GM12801 (cell line): ENCODE data around the gene PTPRC.

ENCODE experiments used
- TF ChIP-seq, protein P1 (sequence below): IDR thresholded peaks from one replicate; pipeline ENCODE4 v1.5.1; 2011; ENCODE audit warnings: control low read depth; ENCODE audit not compliant: insufficient read length; ENCODE audit errors: extremely low read depth

Gene PTPRC

DNA sequence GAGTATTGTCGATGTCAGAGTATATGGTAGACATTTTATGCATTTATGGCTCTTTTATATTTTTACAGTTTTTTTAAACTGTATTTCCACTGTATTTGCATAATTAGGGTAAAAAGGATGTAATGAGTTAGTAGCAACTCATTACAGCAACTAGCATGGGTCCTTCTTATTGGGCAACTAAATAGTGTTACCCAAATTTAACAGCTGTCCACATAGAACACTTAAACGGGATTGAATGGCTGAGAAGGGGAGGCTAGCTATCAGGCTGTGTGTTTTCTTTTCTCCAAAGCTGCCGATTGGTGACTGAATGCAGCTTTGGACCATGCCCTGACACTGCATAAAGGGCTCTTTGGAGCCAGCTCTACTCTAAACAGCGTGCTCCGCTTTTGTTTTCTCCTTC lies 75.4 kb downstream of the PTPRC start:
- TF ChIP-seq, protein P1, sequence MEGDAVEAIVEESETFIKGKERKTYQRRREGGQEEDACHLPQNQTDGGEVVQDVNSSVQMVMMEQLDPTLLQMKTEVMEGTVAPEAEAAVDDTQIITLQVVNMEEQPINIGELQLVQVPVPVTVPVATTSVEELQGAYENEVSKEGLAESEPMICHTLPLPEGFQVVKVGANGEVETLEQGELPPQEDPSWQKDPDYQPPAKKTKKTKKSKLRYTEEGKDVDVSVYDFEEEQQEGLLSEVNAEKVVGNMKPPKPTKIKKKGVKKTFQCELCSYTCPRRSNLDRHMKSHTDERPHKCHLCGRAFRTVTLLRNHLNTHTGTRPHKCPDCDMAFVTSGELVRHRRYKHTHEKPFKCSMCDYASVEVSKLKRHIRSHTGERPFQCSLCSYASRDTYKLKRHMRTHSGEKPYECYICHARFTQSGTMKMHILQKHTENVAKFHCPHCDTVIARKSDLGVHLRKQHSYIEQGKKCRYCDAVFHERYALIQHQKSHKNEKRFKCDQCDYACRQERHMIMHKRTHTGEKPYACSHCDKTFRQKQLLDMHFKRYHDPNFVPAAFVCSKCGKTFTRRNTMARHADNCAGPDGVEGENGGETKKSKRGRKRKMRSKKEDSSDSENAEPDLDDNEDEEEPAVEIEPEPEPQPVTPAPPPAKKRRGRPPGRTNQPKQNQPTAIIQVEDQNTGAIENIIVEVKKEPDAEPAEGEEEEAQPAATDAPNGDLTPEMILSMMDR, result no peak

DNA sequence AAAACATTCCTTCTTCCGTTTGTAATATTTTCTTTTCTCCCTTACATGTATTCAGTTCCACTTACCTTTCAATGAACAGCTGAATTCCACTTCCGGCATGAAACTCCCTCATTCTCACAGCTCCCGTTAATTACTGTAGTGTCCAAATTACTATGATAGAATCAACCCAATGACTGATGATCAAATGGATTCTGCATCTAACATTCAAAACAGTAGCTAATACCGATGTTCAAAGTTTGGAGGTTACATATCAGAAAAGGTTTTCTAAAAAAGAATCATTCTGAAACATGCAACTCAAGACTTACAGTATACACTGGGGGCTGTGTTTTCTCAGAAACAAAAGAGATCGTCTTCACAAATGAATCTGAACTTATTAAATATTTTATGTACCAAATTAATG lies 77.2 kb downstream of the PTPRC start:
- TF ChIP-seq, protein P1, result no peak

DNA sequence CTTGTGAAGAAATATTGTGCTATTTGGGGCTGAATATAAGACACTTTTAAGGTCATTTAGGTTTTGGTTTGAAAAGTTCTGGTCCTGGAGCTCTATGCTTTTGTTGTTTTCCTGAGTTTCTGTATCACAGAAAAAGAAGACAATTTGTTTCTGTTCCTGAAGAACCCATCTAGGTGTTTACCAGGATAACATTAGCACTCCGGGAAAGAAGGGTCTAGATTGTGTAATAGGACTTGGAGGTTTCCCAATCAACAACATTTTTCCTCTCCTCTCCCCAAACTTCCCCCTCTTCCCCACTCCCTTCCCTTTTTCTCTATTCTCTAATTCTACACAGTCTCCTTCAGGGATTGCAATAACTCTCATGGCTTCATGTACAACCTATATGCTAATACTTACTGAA lies 78.7 kb downstream of the PTPRC start:
- TF ChIP-seq, protein P1, result no peak

DNA sequence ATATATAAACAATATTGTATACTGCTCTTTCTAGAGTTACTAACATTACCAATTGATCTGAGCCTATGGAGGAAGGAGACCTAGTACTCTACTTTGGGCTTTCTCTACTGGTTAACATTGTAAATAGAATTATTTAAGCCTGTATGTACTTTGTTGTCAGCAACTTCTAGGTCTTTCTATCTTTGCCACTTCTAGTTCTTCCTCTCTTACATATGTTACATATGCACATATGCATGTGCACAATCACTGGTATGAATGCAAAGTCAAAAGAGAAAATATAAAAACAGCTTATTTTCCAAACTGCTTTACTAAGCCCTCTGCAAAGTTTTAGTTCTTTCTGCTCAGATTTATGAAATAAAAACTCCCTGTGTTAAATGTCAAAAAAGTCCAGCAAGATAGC lies 84.3 kb downstream of the PTPRC start:
- TF ChIP-seq, protein P1, result no peak

DNA sequence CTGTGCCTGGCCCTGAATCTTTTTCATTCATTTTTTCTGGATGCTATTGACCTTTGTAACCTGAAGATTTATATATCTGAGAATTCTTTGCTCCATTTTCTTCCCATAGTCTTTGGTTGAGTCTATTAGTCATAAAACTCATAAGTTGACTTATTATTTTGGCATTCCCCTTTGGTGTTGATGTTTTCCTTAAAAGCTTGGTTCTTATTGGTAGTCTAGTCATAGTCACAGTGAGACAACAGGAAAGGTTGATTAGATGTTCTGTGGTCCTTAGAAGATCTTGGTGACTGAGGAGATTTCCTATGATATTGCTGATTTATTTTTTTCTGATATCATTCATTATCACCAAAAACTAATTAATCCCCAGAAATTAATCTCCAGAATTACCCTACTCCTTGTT lies 86.2 kb downstream of the PTPRC start:
- TF ChIP-seq, protein P1, result no peak

DNA sequence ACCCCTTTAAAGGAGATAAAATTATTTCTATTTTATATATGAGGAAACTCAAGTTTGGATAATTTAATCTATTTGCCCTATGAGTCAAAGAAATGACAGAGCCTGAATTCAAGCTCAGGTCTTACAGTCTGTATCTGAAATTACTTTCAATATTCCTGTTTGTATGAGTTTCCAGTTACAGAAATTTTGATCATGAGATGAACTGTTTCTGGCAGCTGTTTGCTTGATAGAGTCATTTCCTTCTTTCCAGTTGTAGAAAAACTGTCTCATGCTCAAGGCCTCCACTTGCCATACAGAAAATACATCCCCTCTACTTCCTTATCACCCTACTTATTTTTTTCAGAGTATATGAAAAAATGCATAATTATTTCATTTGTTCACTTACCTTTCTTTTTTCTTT lies 87.6 kb downstream of the PTPRC start:
- TF ChIP-seq, protein P1, result no peak

DNA sequence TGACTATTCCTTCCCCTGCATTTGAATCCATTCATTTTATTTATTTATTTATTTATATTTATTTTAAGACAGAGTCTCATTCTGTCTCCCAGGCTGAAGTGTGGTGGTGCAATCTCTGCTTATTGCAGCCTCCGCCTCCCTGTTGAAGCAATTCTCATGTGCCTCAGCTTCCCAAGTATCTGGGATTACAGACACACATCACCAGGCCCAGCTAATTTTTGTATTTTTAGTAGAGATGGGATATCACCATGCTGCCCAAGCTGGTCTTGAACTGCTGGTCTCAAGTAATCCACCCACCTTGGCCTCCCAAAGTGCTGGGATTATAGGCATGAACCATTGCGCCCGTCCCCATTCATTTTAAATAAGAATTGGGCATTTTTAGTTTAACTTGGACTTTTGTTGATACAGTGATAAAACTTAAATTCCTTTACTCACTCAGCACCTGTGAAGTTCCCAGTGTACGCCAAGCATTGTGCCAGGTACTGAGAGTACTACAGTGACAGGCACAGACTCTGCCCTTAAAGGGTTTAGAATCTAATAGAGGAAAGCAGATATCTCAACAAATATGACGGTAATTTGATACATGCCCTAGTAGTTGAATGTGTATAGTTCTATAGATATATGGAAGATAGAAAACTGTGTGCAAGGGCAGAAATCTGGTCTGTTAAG lies 90.5 kb downstream of the PTPRC start:
- TF ChIP-seq, protein P1, result no peak
